Suprapubic skin (tissue), 4 donors: ENCODE data around the gene PAK2.

Experiments used
- EP300 ChIP-seq: sonication (generic); formaldehyde crosslinking; IDR thresholded peaks from one replicate; pipeline ENCODE4 v1.6.1; 2017; ENCODE audit warnings: antibody characterized with exemption
- POLR2A ChIP-seq, 2 donors: fragments of 450-650 bp; IDR thresholded peaks; one replicate each; pipeline ENCODE4 v1.6.1; 2017; ENCODE audit warnings: antibody characterized with exemption in 2 of 2, mild to moderate bottlenecking in 2 of 2, moderate library complexity in 2 of 2
- POLR2AphosphoS5 ChIP-seq, 3 donors: sonication (generic); formaldehyde crosslinking; IDR thresholded peaks; one replicate each; pipeline ENCODE4 v1.6.1; 2017; ENCODE audit warnings: antibody characterized with exemption in 3 of 3
- TF ChIP-seq, protein P1 (sequence below), 2 donors: fragments of 200-600 bp in 1 of 2; fragments of 450-650 bp in 1 of 2; sonication (generic) in 1 of 2; IDR thresholded peaks; one replicate each; pipeline ENCODE4 v1.5.1; 2016 to 2019; ENCODE audit warnings: antibody characterized with exemption in 2 of 2, mild to moderate bottlenecking in 1 of 2, moderate library complexity in 1 of 2

DNA sequence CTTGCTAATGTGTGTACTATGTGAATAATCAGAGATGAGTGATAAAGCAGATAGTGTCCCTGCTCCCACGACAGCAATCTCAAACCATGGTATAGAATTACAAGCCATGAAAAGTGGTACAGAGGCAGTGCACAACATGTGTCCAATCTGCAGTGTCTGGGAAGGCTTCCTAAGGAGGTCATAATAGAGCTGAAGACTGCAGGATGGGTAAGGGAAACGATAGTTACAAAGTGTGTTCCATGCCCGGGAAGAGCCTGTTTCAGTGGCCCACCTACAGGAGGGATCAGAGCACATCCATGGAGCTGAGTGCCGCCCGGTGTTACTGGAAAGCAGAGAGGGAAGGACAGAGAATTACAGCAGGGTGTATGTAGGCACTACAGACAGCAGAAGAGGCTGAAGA lies 48.9 kb downstream of the PAK2 start:
- TF ChIP-seq, protein P1, sequence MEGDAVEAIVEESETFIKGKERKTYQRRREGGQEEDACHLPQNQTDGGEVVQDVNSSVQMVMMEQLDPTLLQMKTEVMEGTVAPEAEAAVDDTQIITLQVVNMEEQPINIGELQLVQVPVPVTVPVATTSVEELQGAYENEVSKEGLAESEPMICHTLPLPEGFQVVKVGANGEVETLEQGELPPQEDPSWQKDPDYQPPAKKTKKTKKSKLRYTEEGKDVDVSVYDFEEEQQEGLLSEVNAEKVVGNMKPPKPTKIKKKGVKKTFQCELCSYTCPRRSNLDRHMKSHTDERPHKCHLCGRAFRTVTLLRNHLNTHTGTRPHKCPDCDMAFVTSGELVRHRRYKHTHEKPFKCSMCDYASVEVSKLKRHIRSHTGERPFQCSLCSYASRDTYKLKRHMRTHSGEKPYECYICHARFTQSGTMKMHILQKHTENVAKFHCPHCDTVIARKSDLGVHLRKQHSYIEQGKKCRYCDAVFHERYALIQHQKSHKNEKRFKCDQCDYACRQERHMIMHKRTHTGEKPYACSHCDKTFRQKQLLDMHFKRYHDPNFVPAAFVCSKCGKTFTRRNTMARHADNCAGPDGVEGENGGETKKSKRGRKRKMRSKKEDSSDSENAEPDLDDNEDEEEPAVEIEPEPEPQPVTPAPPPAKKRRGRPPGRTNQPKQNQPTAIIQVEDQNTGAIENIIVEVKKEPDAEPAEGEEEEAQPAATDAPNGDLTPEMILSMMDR (IDR thresholded peaks at IDR 0.05), result no peak
- TF ChIP-seq POLR2A (IDR thresholded peaks at IDR 0.05), result no peak
- TF ChIP-seq EP300, result no peak
- TF ChIP-seq POLR2AphosphoS5 (IDR thresholded peaks at IDR 0.05), result no peak
